Fibroblast of the conjunctiva (primary cell): Measurements from ENCODE around the gene LRGUK.
"Not testable (repeated sequence)": the region's sequence is repeated elsewhere in the genome, so short reads cannot be mapped to it uniquely, and the experiment has no call there.

ENCODE experiments used
- DNase-seq: peaks from one replicate; pipeline ENCODE4 v3.0.0-alpha.2; 2010; ENCODE audit warnings: low read depth

Gene LRGUK

GRCh38 chr7:134186027-134186426, 58.9 kb downstream of the LRGUK start:
- no peak for DNase-seq

GRCh38 chr7:134186801-134187200, 59.7 kb downstream of the LRGUK start:
- no peak for DNase-seq

GRCh38 chr7:134187893-134188292, 60.8 kb downstream of the LRGUK start:
- no peak for DNase-seq

- no peak for DNase-seq
Observed at GRCh38 chr7:134188311-134188710, 61.2 kb downstream of the LRGUK start.

- no peak for DNase-seq
Observed at GRCh38 chr7:134189559-134189958, 62.4 kb downstream of the LRGUK start.

GRCh38 chr7:134191876-134192275, 64.7 kb downstream of the LRGUK start:
- DNase-seq: no peak

GRCh38 chr7:134193240-134193639, 66.1 kb downstream of the LRGUK start:
- DNase-seq: no peak

GRCh38 chr7:134195252-134195651, 68.1 kb downstream of the LRGUK start:
- DNase-seq: no peak

- DNase-seq: no peak
Observed at GRCh38 chr7:134196439-134196838, 69.3 kb downstream of the LRGUK start.

- DNase-seq: no peak
Observed at GRCh38 chr7:134197345-134197744, 70.2 kb downstream of the LRGUK start.

- DNase-seq: no peak
Observed at GRCh38 chr7:134200970-134201369, 73.8 kb downstream of the LRGUK start.

- DNase-seq: no peak
Observed at GRCh38 chr7:134201569-134202261, 74.6 kb downstream of the LRGUK start.

GRCh38 chr7:134203186-134203889, 76.2 kb downstream of the LRGUK start:
- no peak for DNase-seq

GRCh38 chr7:134209322-134210015, 82.3 kb downstream of the LRGUK start:
- no peak for DNase-seq

GRCh38 chr7:134210227-134210626, 83.1 kb downstream of the LRGUK start:
- DNase-seq: no peak

- DNase-seq: no peak
Observed at GRCh38 chr7:134210976-134211663, 84.0 kb downstream of the LRGUK start.

- no peak for DNase-seq
Observed at GRCh38 chr7:134211817-134212216, 84.7 kb downstream of the LRGUK start.

GRCh38 chr7:134212576-134213546, 85.7 kb downstream of the LRGUK start:
- no peak for DNase-seq

GRCh38 chr7:134220236-134220635, 93.1 kb downstream of the LRGUK start:
- DNase-seq: no peak

GRCh38 chr7:134231296-134231695, 104.2 kb downstream of the LRGUK start:
- not testable (repeated sequence) for DNase-seq

GRCh38 chr7:134234216-134234615, 107.1 kb downstream of the LRGUK start:
- no peak for DNase-seq
